A549 (cell line): Measurements from ENCODE around the gene GOT1.

Source experiments
- CBX2 ChIP-seq: fragments of 200-600 bp; sonication (generic); IDR thresholded peaks from 2 replicates; pipeline ENCODE4 v1.6.1; 2016; ENCODE audit warnings: low read depth, mild to moderate bottlenecking, borderline replicate concordance
- EP300 ChIP-seq, 2 experiments: fragments of >200 bp; sonication (Bioruptor Twin); formaldehyde crosslinking; IDR thresholded peaks; 2 replicates in 1 of 2; 3 replicates in 1 of 2; pipeline ENCODE4 v1.6.1; 2016 to 2017
- MAZ ChIP-seq: fragments of 150-350 bp; IDR thresholded peaks from 2 replicates; pipeline ENCODE4 v1.6.1; 2014; ENCODE audit warnings: antibody characterized with exemption, low read depth, low read length, borderline replicate concordance
- NFE2L2 ChIP-seq: fragments of 150-350 bp; conservative IDR thresholded peaks from 2 replicates; pipeline ENCODE4 v1.6.1; 2014; ENCODE audit warnings: low read length
- ZNF302 ChIP-seq: fragments of 250-450 bp; sonication (Bioruptor Pico); IDR thresholded peaks from 2 replicates; pipeline ENCODE4 v1.9.0; 2021; ENCODE audit warnings: inconsistent platforms, mild to moderate bottlenecking, moderate library complexity
- TF ChIP-seq, protein P1 (sequence below): fragments of >200 bp; sonication (Bioruptor Twin); formaldehyde crosslinking; IDR thresholded peaks from 3 replicates; pipeline ENCODE4 v1.5.1; 2016
- TF ChIP-seq, protein P2 (sequence below): fragments of 250-450 bp; sonication (Bioruptor Pico); IDR thresholded peaks from 2 replicates; pipeline ENCODE4 v1.5.0; 2021; ENCODE audit warnings: mild to moderate bottlenecking, moderate library complexity, borderline replicate concordance
- TF ChIP-seq, protein P3 (sequence below): IDR thresholded peaks from 2 replicates; pipeline ENCODE4 v1.6.1; 2012
- TF ChIP-seq, protein P4 (sequence below): fragments of 200-600 bp; sonication (generic); IDR thresholded peaks from 2 replicates; pipeline ENCODE4 v1.6.1; 2016; ENCODE audit warnings: antibody characterized with exemption, mild to moderate bottlenecking, moderate library complexity

DNA sequence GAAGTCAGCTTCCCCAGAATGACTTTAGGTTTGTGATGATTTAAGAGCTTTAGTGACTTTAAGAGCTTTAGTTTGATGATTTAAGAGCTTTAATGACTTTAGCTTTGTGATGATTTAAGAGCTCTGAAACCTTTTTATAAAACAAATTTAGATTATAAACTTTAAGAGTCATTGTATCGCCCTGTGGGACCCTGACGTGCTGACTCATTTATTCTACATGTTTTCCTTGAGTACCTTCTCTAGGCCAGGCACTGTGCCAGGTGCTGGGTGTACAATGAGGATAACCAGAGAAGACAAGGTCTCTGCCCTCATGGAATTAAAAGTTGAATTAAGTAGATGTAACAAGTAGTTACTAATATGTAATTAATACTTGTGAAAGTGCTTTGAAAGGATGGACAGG is 55.9 kb downstream of the GOT1 start:
- TF ChIP-seq, protein P1, sequence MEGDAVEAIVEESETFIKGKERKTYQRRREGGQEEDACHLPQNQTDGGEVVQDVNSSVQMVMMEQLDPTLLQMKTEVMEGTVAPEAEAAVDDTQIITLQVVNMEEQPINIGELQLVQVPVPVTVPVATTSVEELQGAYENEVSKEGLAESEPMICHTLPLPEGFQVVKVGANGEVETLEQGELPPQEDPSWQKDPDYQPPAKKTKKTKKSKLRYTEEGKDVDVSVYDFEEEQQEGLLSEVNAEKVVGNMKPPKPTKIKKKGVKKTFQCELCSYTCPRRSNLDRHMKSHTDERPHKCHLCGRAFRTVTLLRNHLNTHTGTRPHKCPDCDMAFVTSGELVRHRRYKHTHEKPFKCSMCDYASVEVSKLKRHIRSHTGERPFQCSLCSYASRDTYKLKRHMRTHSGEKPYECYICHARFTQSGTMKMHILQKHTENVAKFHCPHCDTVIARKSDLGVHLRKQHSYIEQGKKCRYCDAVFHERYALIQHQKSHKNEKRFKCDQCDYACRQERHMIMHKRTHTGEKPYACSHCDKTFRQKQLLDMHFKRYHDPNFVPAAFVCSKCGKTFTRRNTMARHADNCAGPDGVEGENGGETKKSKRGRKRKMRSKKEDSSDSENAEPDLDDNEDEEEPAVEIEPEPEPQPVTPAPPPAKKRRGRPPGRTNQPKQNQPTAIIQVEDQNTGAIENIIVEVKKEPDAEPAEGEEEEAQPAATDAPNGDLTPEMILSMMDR = no peak
- TF ChIP-seq, protein P2, sequence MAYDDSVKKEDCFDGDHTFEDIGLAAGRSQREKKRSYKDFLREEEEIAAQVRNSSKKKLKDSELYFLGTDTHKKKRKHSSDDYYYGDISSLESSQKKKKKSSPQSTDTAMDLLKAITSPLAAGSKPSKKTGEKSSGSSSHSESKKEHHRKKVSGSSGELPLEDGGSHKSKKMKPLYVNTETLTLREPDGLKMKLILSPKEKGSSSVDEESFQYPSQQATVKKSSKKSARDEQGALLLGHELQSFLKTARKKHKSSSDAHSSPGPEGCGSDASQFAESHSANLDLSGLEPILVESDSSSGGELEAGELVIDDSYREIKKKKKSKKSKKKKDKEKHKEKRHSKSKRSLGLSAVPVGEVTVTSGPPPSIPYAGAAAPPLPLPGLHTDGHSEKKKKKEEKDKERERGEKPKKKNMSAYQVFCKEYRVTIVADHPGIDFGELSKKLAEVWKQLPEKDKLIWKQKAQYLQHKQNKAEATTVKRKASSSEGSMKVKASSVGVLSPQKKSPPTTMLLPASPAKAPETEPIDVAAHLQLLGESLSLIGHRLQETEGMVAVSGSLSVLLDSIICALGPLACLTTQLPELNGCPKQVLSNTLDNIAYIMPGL = no peak
- no peak for TF ChIP-seq NFE2L2
- TF ChIP-seq, protein P3, sequence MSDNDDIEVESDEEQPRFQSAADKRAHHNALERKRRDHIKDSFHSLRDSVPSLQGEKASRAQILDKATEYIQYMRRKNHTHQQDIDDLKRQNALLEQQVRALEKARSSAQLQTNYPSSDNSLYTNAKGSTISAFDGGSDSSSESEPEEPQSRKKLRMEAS = no peak
- TF ChIP-seq, protein P4, sequence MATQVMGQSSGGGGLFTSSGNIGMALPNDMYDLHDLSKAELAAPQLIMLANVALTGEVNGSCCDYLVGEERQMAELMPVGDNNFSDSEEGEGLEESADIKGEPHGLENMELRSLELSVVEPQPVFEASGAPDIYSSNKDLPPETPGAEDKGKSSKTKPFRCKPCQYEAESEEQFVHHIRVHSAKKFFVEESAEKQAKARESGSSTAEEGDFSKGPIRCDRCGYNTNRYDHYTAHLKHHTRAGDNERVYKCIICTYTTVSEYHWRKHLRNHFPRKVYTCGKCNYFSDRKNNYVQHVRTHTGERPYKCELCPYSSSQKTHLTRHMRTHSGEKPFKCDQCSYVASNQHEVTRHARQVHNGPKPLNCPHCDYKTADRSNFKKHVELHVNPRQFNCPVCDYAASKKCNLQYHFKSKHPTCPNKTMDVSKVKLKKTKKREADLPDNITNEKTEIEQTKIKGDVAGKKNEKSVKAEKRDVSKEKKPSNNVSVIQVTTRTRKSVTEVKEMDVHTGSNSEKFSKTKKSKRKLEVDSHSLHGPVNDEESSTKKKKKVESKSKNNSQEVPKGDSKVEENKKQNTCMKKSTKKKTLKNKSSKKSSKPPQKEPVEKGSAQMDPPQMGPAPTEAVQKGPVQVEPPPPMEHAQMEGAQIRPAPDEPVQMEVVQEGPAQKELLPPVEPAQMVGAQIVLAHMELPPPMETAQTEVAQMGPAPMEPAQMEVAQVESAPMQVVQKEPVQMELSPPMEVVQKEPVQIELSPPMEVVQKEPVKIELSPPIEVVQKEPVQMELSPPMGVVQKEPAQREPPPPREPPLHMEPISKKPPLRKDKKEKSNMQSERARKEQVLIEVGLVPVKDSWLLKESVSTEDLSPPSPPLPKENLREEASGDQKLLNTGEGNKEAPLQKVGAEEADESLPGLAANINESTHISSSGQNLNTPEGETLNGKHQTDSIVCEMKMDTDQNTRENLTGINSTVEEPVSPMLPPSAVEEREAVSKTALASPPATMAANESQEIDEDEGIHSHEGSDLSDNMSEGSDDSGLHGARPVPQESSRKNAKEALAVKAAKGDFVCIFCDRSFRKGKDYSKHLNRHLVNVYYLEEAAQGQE = no peak
- TF ChIP-seq CBX2 = no peak
- TF ChIP-seq MAZ = no peak
- TF ChIP-seq ZNF302 (CRISPR knock-in tag) = no peak
- no peak for TF ChIP-seq EP300 (IDR thresholded peaks at IDR 0.05)
